Measurements from ENCODE around the gene SLC9C1.

SLC9C1 gene

GRCh38 chr3:112230033-112230432 lies 64.0 kb downstream of the SLC9C1 start:
- Histone ChIP-seq H2BK5ac (ENCODE audit: low read depth, low read length, poor library complexity, severe bottlenecking) (no peak overlapping the region), H3K27me3 (ENCODE audit: control insufficient read depth in 1 of 2, insufficient read depth in 1 of 2, low read length in 2 of 2) (peaks cover 0 to 7% of the 10 kb centered on the region in 2 experiments), H3K27ac (ENCODE audit: low read length, poor library complexity, severe bottlenecking) (no peak overlapping the region), H3K4me1 (ENCODE audit: control insufficient read depth, insufficient read depth, low read depth, low read length) (no peaks in the 10 kb centered on the region), H3K4ac (ENCODE audit: low read depth in 1 of 2, low read length in 2 of 2) (no peak overlapping the region), H2BK15ac (ENCODE audit: low read depth, poor library complexity, severe bottlenecking) (no peak overlapping the region), H3K18ac (ENCODE audit: low read depth in 1 of 2, low read length in 2 of 2) (no peak overlapping the region), H3K4me2 (ENCODE audit: low read length, poor library complexity, severe bottlenecking) (no peak overlapping the region), H2BK12ac (ENCODE audit: low read length in 2 of 2) (no peak overlapping the region), H3K4me3 (ENCODE audit: insufficient read depth in 1 of 2, low read depth in 1 of 2, low read length in 2 of 2) (no peak overlapping the region), H3K14ac (ENCODE audit: low read length in 2 of 2) (no peak overlapping the region), H4K91ac (ENCODE audit: low read length) (no peak overlapping the region), H2BK120ac (ENCODE audit: low read depth, low read length) (no peak overlapping the region), H3K36me3 (ENCODE audit: control insufficient read depth in 1 of 2, insufficient read depth in 2 of 2, low read depth in 1 of 2, low read length in 2 of 2) (no peaks in the 10 kb centered on the region), H2AK5ac (ENCODE audit: low read length, severe bottlenecking) (no peak overlapping the region), H3K9me3 (ENCODE audit: control insufficient read depth, low read length) (peaks cover 28% of the 10 kb centered on the region), H3K9ac (ENCODE audit: low read length) (no peak overlapping the region), H2AFZ (ENCODE audit: low read depth, low read length) (no peak overlapping the region), H4K8ac (ENCODE audit: low read length) (no peak overlapping the region), H3K23ac (ENCODE audit: low read length in 2 of 2) (no peak overlapping the region), H3K79me1 (replicated peaks; ENCODE audit: low read length, poor library complexity, severe bottlenecking) (no peaks in the 10 kb centered on the region)
- DNase-seq = no peak
- WGBS = 90% methylated on average over 1 of the region's 1 CpG

- Histone ChIP-seq H3K14ac (ENCODE audit: low read length in 2 of 2) (no peak overlapping the region), H3K27ac (ENCODE audit: low read length, poor library complexity, severe bottlenecking) (no peak overlapping the region), H2AFZ (ENCODE audit: low read depth, low read length) (no peak overlapping the region), H3K36me3 (ENCODE audit: control insufficient read depth in 1 of 2, insufficient read depth in 2 of 2, low read depth in 1 of 2, low read length in 2 of 2) (no peaks in the 10 kb centered on the region), H3K4ac (ENCODE audit: low read depth in 1 of 2, low read length in 2 of 2) (no peak overlapping the region), H4K8ac (ENCODE audit: low read length) (no peak overlapping the region), H2BK120ac (ENCODE audit: low read depth, low read length) (no peak overlapping the region), H2BK12ac (ENCODE audit: low read length in 2 of 2) (no peak overlapping the region), H3K4me1 (ENCODE audit: control insufficient read depth, insufficient read depth, low read depth, low read length) (no peaks in the 10 kb centered on the region), H4K91ac (ENCODE audit: low read length) (no peak overlapping the region), H3K9me3 (ENCODE audit: control insufficient read depth, low read length) (peaks cover 38% of the 10 kb centered on the region), H3K18ac (ENCODE audit: low read depth in 1 of 2, low read length in 2 of 2) (no peak overlapping the region), H2AK5ac (ENCODE audit: low read length, severe bottlenecking) (no peak overlapping the region), H3K9ac (ENCODE audit: low read length) (no peak overlapping the region), H2BK15ac (ENCODE audit: low read depth, poor library complexity, severe bottlenecking) (no peak overlapping the region), H3K4me3 (ENCODE audit: insufficient read depth in 1 of 2, low read depth in 1 of 2, low read length in 2 of 2) (no peak overlapping the region), H3K79me1 (replicated peaks; ENCODE audit: low read length, poor library complexity, severe bottlenecking) (no peaks in the 10 kb centered on the region), H3K27me3 (ENCODE audit: control insufficient read depth in 1 of 2, insufficient read depth in 1 of 2, low read length in 2 of 2) (peaks cover 0 to 7% of the 10 kb centered on the region in 2 experiments), H3K23ac (ENCODE audit: low read length in 2 of 2) (no peak overlapping the region), H2BK5ac (ENCODE audit: low read depth, low read length, poor library complexity, severe bottlenecking) (no peak overlapping the region), H3K4me2 (ENCODE audit: low read length, poor library complexity, severe bottlenecking) (no peak overlapping the region)
- WGBS = no CpG with 5 or more reads among the region's 1 CpG
- DNase-seq = no peak
Observed at GRCh38 chr3:112228786-112229185, 65.2 kb downstream of the SLC9C1 start.

GRCh38 chr3:112200317-112200666 lies 93.7 kb downstream of the SLC9C1 start:
- DNase-seq = no peak
- no peak overlapping the region for H4K91ac ChIP-seq (ENCODE audit: low read length)
- no peaks in the 10 kb centered on the region for H3K4me1 ChIP-seq (ENCODE audit: control insufficient read depth, insufficient read depth, low read depth, low read length)
- H3K9me3 ChIP-seq (ENCODE audit: control insufficient read depth, low read length) = peaks cover under 1% of the 10 kb centered on the region
- no peak overlapping the region for H2BK5ac ChIP-seq (ENCODE audit: low read depth, low read length, poor library complexity, severe bottlenecking)
- H3K4me2 ChIP-seq (ENCODE audit: low read length, poor library complexity, severe bottlenecking) = no peak overlapping the region
- H3K36me3 ChIP-seq (ENCODE audit: control insufficient read depth in 1 of 2, insufficient read depth in 2 of 2, low read depth in 1 of 2, low read length in 2 of 2) = no peaks in the 10 kb centered on the region
- H2BK15ac ChIP-seq (ENCODE audit: low read depth, poor library complexity, severe bottlenecking) = no peak overlapping the region
- WGBS = 29% methylated on average over 1 of the region's 3 CpGs
- no peaks in the 10 kb centered on the region for H3K27me3 ChIP-seq (ENCODE audit: control insufficient read depth in 1 of 2, insufficient read depth in 1 of 2, low read length in 2 of 2)
- H2AFZ ChIP-seq (ENCODE audit: low read depth, low read length) = no peak overlapping the region
- no peak overlapping the region for H3K4ac ChIP-seq (ENCODE audit: low read depth in 1 of 2, low read length in 2 of 2)
- no peak overlapping the region for H3K4me3 ChIP-seq (ENCODE audit: insufficient read depth in 1 of 2, low read depth in 1 of 2, low read length in 2 of 2)
- H3K79me1 ChIP-seq (replicated peaks; ENCODE audit: low read length, poor library complexity, severe bottlenecking) = no peaks in the 10 kb centered on the region
- H3K23ac ChIP-seq (ENCODE audit: low read length in 2 of 2) = no peak overlapping the region
- no peak overlapping the region for H3K18ac ChIP-seq (ENCODE audit: low read depth in 1 of 2, low read length in 2 of 2)
- H2BK12ac ChIP-seq (ENCODE audit: low read length in 2 of 2) = no peak overlapping the region
- H3K9ac ChIP-seq (ENCODE audit: low read length) = no peak overlapping the region
- no peak overlapping the region for H2AK5ac ChIP-seq (ENCODE audit: low read length, severe bottlenecking)
- H2BK120ac ChIP-seq (ENCODE audit: low read depth, low read length) = no peak overlapping the region
- no peak overlapping the region for H3K27ac ChIP-seq (ENCODE audit: low read length, poor library complexity, severe bottlenecking)
- no peak overlapping the region for H3K14ac ChIP-seq (ENCODE audit: low read length in 2 of 2)
- no peak overlapping the region for H4K8ac ChIP-seq (ENCODE audit: low read length)

- 76% methylated on average over 5 of the region's 5 CpGs for WGBS
Observed at GRCh38 chr3:112199622-112200316, 94.2 kb downstream of the SLC9C1 start.

More at GRCh38 chr3:112199622-112200316, 94.2 kb downstream of the SLC9C1 start:
- Histone ChIP-seq H3K79me1 (replicated peaks; ENCODE audit: low read length, poor library complexity, severe bottlenecking) (no peaks in the 10 kb centered on the region), H3K4ac (ENCODE audit: low read depth in 1 of 2, low read length in 2 of 2) (no peak overlapping the region), H2AFZ (ENCODE audit: low read depth, low read length) (no peak overlapping the region), H3K23ac (ENCODE audit: low read length in 2 of 2) (no peak overlapping the region), H4K8ac (ENCODE audit: low read length) (no peak overlapping the region), H3K4me3 (ENCODE audit: insufficient read depth in 1 of 2, low read depth in 1 of 2, low read length in 2 of 2) (no peak overlapping the region), H3K27ac (ENCODE audit: low read length, poor library complexity, severe bottlenecking) (no peak overlapping the region), H3K9me3 (ENCODE audit: control insufficient read depth, low read length) (peaks cover 3% of the 10 kb centered on the region), H2AK5ac (ENCODE audit: low read length, severe bottlenecking) (no peak overlapping the region), H3K18ac (ENCODE audit: low read depth in 1 of 2, low read length in 2 of 2) (no peak overlapping the region), H4K91ac (ENCODE audit: low read length) (no peak overlapping the region), H2BK12ac (ENCODE audit: low read length in 2 of 2) (no peak overlapping the region), H3K4me2 (ENCODE audit: low read length, poor library complexity, severe bottlenecking) (no peak overlapping the region), H3K36me3 (ENCODE audit: control insufficient read depth in 1 of 2, insufficient read depth in 2 of 2, low read depth in 1 of 2, low read length in 2 of 2) (no peaks in the 10 kb centered on the region), H2BK5ac (ENCODE audit: low read depth, low read length, poor library complexity, severe bottlenecking) (no peak overlapping the region), H3K4me1 (ENCODE audit: control insufficient read depth, insufficient read depth, low read depth, low read length) (no peaks in the 10 kb centered on the region), H3K14ac (ENCODE audit: low read length in 2 of 2) (no peak overlapping the region), H3K9ac (ENCODE audit: low read length) (no peak overlapping the region), H2BK120ac (ENCODE audit: low read depth, low read length) (no peak overlapping the region), H2BK15ac (ENCODE audit: low read depth, poor library complexity, severe bottlenecking) (no peak overlapping the region), H3K27me3 (ENCODE audit: control insufficient read depth in 1 of 2, insufficient read depth in 1 of 2, low read length in 2 of 2) (no peaks in the 10 kb centered on the region)
- DNase-seq = no peak
